Measurements from ENCODE around the gene ST8SIA4.

GRCh38 chr5:100842080-100842479 is 61.0 kb downstream of the ST8SIA4 start:
- no peak for TF ChIP-seq YY1 (IDR thresholded peaks at IDR 0.05; ENCODE audit: insufficient read depth, insufficient read length)
- no peak for TF ChIP-seq SUZ12 (IDR thresholded peaks at IDR 0.05; ENCODE audit: extremely low read depth, insufficient read depth, insufficient read length)
- TF ChIP-seq ZNF274 (IDR thresholded peaks at IDR 0.05; ENCODE audit: low read depth, low read length), result no peak

Measured in NT2/D1 (cell line).